AG04449 (cell line): Measurements from ENCODE around the gene SARNP.

Experiments
- CTCF ChIA-PET: fragments of 350-600 bp; formaldehyde crosslinking; extraction: SDS; loops from one replicate; lab custom pipeline; 2021; ENCODE audit warnings: antibody characterized with exemption; lab: Yijun Ruan, JAX
- POLR2A ChIA-PET: fragments of 400-600, 350-600 bp; formaldehyde crosslinking; extraction: SDS; loops from one replicate; lab custom pipeline; 2020; ENCODE audit warnings: antibody characterized with exemption, inconsistent platforms; lab: Yijun Ruan, JAX
- DNase-seq: peaks from one replicate; pipeline ENCODE4 v3.0.0-alpha.2; 2010; ENCODE audit warnings: low read depth, low spot score
- H3K4me3 ChIP-seq: 2 replicates; pipeline ENCODE4 v1.5.1; 2011; ENCODE audit warnings: low read depth, mild to moderate bottlenecking, control low read depth, low read length
- TF ChIP-seq, protein P1 (sequence below): IDR thresholded peaks from one replicate; pipeline ENCODE4 v1.5.1; 2011; ENCODE audit warnings: mild to moderate bottlenecking, moderate library complexity, low read length, control low read depth, inconsistent platforms; ENCODE audit not compliant: insufficient read depth; ENCODE audit errors: missing control alignments

SARNP gene

DNA sequence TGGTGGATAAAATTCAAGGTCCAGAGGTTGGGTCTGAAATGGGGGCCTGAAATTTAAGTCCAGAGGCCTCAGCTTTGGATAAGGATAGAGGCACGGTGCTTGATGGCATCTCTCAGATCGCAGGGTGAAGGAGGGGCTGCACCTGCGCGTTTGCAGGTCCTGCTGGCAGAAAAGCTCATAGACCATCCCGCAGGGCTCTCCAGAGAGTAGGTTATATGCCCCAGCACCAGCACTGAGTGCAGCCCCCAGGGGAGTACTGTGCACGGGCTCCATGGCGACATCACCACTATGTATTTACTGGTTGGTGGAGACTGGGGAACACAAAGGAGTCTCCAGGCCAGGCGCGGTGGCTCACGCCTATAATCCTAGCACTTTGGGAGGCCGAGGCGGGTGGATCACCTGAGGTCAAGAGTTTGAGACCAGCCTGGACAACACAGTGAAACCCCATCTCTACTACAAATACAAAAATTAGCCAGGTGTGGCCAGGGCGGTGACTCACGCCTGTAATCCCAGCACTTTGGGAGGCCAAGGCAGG lies 84.4 kb downstream of the SARNP start:
- ChIA-PET POLR2A (interaction anchor here (0.8 kb wide), 1 partner anchor 97 kb away, joined by 3 read pairs; no protein-coding TSS in a partner anchor), CTCF (no interaction called here)
- TF ChIP-seq, protein P1, sequence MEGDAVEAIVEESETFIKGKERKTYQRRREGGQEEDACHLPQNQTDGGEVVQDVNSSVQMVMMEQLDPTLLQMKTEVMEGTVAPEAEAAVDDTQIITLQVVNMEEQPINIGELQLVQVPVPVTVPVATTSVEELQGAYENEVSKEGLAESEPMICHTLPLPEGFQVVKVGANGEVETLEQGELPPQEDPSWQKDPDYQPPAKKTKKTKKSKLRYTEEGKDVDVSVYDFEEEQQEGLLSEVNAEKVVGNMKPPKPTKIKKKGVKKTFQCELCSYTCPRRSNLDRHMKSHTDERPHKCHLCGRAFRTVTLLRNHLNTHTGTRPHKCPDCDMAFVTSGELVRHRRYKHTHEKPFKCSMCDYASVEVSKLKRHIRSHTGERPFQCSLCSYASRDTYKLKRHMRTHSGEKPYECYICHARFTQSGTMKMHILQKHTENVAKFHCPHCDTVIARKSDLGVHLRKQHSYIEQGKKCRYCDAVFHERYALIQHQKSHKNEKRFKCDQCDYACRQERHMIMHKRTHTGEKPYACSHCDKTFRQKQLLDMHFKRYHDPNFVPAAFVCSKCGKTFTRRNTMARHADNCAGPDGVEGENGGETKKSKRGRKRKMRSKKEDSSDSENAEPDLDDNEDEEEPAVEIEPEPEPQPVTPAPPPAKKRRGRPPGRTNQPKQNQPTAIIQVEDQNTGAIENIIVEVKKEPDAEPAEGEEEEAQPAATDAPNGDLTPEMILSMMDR = no peak
- DNase-seq = no peak
- H3K4me3 ChIP-seq = no peak overlapping the region

DNA sequence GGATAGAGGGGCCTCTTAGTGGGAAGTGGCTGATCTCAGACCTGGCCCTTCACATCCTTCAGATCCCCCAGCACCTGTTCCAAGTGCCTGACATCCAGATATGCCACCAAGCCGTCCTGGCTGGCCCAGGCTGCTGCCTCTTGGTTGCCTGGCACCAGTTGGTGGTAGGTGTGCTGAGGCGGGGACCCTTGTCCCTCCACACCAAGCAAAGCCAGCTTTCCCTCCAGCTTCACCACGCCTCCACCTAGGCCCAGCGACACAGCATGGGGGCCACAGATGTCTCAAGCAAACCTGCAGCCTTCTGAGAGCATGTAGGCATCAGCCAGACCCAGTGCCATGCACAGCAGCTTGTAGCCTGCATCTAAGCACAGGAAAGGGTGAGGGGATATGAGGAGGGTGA lies 85.2 kb downstream of the SARNP start:
- TF ChIP-seq, protein P1 = no peak
- POLR2A ChIA-PET = no interaction called here
- CTCF ChIA-PET = no interaction called here
- no peak overlapping the region for H3K4me3 ChIP-seq
- no peak for DNase-seq

DNA sequence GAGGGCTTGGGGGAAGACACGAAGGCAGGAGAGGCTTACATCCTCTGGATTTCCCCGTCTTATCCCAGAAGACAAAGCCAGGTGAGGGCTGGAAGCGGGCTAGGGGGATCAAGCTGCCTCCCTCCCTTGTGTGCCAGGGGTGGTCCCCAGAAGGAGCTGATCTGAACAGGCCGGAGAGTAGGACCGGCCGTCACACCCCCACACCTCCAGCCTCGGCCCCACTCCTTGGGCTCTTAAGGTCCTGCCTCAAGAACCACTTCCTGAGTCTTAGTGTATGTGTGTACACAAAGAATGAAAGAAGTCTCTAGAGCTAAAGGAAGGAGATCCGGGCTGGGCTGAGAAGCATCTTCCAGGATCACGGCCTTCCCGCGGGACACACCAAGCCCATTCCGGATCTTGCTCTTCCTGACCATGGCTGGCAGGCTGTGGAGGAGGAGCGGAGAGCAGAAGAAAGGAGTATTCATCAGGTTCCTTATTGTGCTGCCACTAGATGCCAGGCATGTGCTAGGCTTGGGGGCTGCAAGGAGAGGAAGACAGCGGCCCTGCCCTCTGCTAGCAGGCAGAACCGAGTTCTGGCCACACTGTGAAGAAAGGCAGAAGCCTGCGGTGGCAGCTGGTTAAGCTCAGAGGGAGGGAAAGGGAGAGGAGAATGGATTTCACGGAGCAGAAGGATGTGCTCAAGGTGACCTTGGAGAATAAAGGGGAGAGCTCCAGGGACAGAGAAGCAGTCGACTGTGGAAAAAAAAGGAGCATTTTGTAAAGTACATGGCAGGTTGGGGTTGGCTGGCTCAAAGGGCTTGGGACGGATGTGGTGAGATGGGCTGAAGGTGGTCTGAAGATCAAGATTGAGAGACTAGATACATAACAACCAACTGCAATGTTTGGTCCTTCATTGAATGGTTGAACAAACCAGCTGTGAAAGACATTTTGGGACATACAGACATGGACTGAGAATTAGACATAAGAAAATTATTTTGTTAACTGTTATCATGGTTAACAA lies 87.4 kb downstream of the SARNP start:
- DNase-seq = no peak
- peak overlapping the region; percentile 88 for H3K4me3 ChIP-seq
- POLR2A ChIA-PET = interaction anchor here (0.7 to 2.2 kb wide), 13 partner anchors 8 to 374 kb away, joined by 3 to 39 read pairs (median 5); partner anchors contain the start of genes BLOC1S1, DNAJC14, GDF11 and ITGA7
- CTCF ChIA-PET = interaction anchor here (0.7 to 4.3 kb wide), 13 partner anchors 9 to 459 kb away, joined by 3 to 63 read pairs (median 5); partner anchors contain the start of genes BLOC1S1 and SMARCC2
- TF ChIP-seq, protein P1 = peak; percentile 13

DNA sequence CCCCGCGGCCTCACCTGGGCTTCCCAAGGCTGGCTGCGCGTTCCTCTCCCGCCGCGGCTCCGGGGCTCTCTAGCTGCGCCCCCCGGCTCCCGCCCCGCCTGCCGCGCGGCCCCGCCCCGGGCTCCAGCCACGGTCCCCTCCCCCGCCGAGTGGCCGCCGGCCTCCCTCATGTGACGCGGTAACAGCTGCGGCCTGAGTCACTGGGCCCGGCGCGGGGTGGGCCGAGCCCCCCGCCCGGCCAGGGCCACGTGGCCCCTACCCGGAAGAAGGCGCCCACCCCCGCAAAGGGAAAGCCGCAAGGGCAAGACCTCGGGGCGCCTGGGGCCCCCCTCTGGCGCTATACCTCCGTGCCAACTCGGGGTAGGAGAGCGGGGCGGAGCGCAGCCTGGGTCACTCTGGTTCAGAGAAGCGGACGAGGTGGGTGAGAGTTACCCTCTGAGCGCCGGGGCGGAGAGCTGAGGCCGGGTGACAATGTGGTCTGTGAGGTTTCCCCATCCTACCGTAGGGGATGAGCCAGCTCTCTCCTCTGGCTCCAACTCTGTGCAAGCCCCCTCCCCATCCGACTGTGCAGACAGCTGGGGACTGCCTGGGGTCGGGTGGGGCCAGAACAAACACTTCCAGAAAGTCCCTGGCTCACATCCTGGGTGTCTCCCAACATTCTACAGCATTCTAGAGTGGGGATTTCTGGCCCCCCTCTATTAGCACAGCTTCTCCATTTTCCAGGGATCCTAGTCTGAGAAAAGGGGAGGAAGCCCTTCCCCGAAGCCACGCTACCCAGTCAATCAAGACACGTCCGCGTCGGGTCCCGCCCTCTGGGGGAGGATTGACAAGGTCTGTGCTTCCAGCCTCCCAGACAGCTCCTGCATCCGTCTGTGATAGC lies 88.3 kb downstream of the SARNP start, which contains the start of gene CD63:
CD63 (minus strand) TSS at position 71 of the 880 bp plus-strand sequence. CDS start 668 bp downstream, outside the sequence.
- no peak for DNase-seq
- TF ChIP-seq, protein P1 = no peak
- ChIA-PET POLR2A (interaction anchor here (0.6 to 2.2 kb wide), 13 partner anchors 9 to 792 kb away, joined by 3 to 39 read pairs (median 5); partner anchors contain the start of genes BLOC1S1, DNAJC14, GDF11 and ITGA7), CTCF (interaction anchor here (0.7 to 4.3 kb wide), 12 partner anchors 8 to 460 kb away, joined by 3 to 63 read pairs (median 5); partner anchors contain the start of genes BLOC1S1 and SMARCC2)
- H3K4me3 ChIP-seq = peak within 1 kb of the TSS; percentile 88

DNA sequence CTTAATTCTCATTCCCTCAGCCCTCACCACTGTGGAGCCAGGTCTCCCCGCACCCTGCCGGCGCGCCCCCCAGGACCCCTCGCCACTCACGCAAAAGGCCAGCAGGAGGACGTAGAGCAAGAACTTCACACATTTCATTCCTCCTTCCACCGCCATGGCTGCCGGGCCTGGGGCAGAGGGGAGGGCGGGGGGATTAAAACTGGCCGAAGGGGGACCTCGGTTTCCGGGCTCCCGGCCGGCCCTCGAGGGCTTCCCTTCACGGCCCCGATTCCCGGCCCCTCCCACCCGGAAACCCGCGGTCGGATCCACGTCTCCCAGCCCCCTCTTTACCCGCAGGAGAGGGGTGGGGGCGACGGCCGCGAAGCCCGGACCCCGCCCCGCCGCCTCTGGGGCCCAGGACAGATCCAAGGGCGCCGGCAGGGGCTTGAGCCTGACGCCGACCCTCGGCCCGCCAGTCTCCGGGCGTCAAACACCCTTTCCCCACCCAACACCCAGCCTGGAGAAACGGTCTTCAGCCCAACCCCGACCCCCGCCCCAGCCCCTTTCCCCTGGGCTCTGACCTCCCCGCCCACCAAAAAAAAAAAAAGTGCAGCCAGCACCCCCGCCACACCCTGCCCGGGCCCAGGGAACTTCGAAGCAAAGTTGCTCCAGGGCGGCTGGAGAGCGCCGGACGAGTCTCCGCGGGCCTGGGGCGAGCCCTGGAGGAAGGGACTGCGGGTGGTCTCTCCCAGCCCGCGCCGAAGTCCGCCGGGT lies 89.2 kb downstream of the SARNP start:
- peak overlapping the region; percentile 88 for H3K4me3 ChIP-seq
- no peak for DNase-seq
- CTCF ChIA-PET = interaction anchor here (1.7 to 4.3 kb wide), 3 partner anchors 10 to 72 kb away, joined by 5 to 63 read pairs (median 14); no protein-coding TSS in a partner anchor

More for the DNA sequence above, 89.2 kb downstream of the SARNP start:
- TF ChIP-seq, protein P1 = no peak
- POLR2A ChIA-PET = interaction anchor here (0.6 to 2.2 kb wide), 8 partner anchors 8 to 793 kb away, joined by 3 to 39 read pairs (median 12); partner anchors contain the start of genes BLOC1S1, GDF11, RAB5B and RBMS2
